HL-60 (cell line): ENCODE data around the gene GRIN2C.

Experiments
- POLR2AphosphoS5 ChIP-seq: IDR thresholded peaks from 2 replicates; pipeline ENCODE4 v1.6.1; 2012; ENCODE audit warnings: low read depth
- TF ChIP-seq, protein P1 (sequence below): IDR thresholded peaks from one replicate; pipeline ENCODE4 v1.5.1; 2011; ENCODE audit warnings: low read length, control low read depth, inconsistent platforms; ENCODE audit not compliant: insufficient read depth

DNA sequence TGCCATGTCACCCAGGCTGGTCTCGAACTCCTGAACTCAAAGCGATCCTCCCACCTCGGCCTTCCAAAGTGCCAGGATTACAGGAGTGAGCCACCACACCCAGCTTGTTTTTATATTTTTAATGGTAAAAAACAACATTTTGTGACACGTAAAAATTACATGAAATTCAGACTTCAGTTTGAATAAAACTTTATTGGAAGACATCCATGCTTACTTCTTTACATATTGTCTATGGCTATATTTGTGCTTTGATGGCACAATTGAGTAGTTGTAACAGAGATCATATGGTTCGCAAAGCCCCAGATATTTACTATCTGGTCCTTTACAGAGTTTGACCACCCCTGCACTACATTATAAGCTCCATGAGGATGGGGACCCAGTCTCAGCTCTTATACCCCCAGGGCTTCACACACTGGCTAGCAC, 14.9 kb upstream of the GRIN2C start:
- TF ChIP-seq, protein P1, sequence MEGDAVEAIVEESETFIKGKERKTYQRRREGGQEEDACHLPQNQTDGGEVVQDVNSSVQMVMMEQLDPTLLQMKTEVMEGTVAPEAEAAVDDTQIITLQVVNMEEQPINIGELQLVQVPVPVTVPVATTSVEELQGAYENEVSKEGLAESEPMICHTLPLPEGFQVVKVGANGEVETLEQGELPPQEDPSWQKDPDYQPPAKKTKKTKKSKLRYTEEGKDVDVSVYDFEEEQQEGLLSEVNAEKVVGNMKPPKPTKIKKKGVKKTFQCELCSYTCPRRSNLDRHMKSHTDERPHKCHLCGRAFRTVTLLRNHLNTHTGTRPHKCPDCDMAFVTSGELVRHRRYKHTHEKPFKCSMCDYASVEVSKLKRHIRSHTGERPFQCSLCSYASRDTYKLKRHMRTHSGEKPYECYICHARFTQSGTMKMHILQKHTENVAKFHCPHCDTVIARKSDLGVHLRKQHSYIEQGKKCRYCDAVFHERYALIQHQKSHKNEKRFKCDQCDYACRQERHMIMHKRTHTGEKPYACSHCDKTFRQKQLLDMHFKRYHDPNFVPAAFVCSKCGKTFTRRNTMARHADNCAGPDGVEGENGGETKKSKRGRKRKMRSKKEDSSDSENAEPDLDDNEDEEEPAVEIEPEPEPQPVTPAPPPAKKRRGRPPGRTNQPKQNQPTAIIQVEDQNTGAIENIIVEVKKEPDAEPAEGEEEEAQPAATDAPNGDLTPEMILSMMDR: no peak
- no peak for TF ChIP-seq POLR2AphosphoS5
